Peyer's patch (tissue), 4 donors: ENCODE results near the gene GABRB1.

Experiments used
- CTCF ChIP-seq, 6 experiments: fragments of 450-650 bp in 4 of 6; fragments of 200-600 bp in 2 of 6; sonication (generic) in 1 of 6; IDR thresholded peaks; one replicate each; pipeline ENCODE4 v1.5.1; 2017 to 2019; ENCODE audit warnings: antibody characterized with exemption in 6 of 6, mild to moderate bottlenecking in 3 of 6, moderate library complexity in 1 of 6
- POLR2A ChIP-seq, 2 donors: fragments of 450-650 bp; IDR thresholded peaks; one replicate each; pipeline ENCODE4 v1.5.1; 2017; ENCODE audit warnings: antibody characterized with exemption in 2 of 2, mild to moderate bottlenecking in 2 of 2, moderate library complexity in 2 of 2

- TF ChIP-seq CTCF (IDR thresholded peaks at IDR 0.05), result no peak
- TF ChIP-seq POLR2A (IDR thresholded peaks at IDR 0.05), result no peak
These were observed 434.9 kb downstream of the GABRB1 start for GRCh38 chr4:47466056-47466785.
